Smooth muscle cell (in vitro differentiated cells): ENCODE measurements around the gene MYBPC2. TPM values are rescaled to one million over a fixed set of nuclear protein-coding genes. Genes with fewer than 3 reads are reported as not detected.

ENCODE experiments used
- DNase-seq: peaks from one replicate; lab custom pipeline; 2025; ENCODE audit not compliant: unreplicated experiment; lab: John Stamatoyannopoulos, UW
- H2AFZ ChIP-seq: fragments of 200-600 bp; sonication (generic); 2 replicates; pipeline ENCODE4 v1.6.0; 2016; ENCODE audit warnings: antibody characterized with exemption, low read depth, mild to moderate bottlenecking
- H3F3A ChIP-seq: fragments of 200-600 bp; sonication (generic); 2 replicates; pipeline ENCODE4 v1.6.0; 2017; ENCODE audit warnings: antibody characterized with exemption, low read depth
- H3K27ac ChIP-seq: fragments of 200-600 bp; sonication (generic); 2 replicates; pipeline ENCODE4 v1.5.1; 2016; ENCODE audit warnings: low read depth, mild to moderate bottlenecking
- H3K27me3 ChIP-seq: fragments of 200-600 bp; sonication (generic); 2 replicates; pipeline ENCODE4 v1.6.1; 2016; ENCODE audit warnings: low read depth, mild to moderate bottlenecking
- H3K36me3 ChIP-seq: fragments of 200-600 bp; sonication (generic); 2 replicates; pipeline ENCODE4 v1.5.1; 2016; ENCODE audit warnings: low read depth
- H3K4me1 ChIP-seq: fragments of 200-600 bp; sonication (generic); 2 replicates; pipeline ENCODE4 v1.5.1; 2016; ENCODE audit warnings: low read depth
- H3K4me2 ChIP-seq: fragments of 200-600 bp; sonication (generic); 2 replicates; pipeline ENCODE4 v1.6.0; 2016; ENCODE audit warnings: mild to moderate bottlenecking
- H3K4me3 ChIP-seq: fragments of 200-600 bp; sonication (generic); 2 replicates; pipeline ENCODE4 v1.5.1; 2016; ENCODE audit warnings: mild to moderate bottlenecking
- H3K79me2 ChIP-seq: fragments of 200-600 bp; sonication (generic); 2 replicates; pipeline ENCODE4 v1.6.0; 2016; ENCODE audit warnings: low read depth, mild to moderate bottlenecking
- H3K9ac ChIP-seq: fragments of 200-600 bp; sonication (generic); 2 replicates; pipeline ENCODE4 v1.6.0; 2016; ENCODE audit warnings: low read depth
- H3K9me3 ChIP-seq: fragments of 200-600 bp; sonication (generic); replicated peaks from 2 replicates; pipeline ENCODE4 v1.5.1; 2016; ENCODE audit warnings: low read depth
- H4K20me1 ChIP-seq: fragments of 200-600 bp; sonication (generic); 2 replicates; pipeline ENCODE4 v1.6.0; 2016; ENCODE audit warnings: low read depth
- CTCF ChIP-seq: fragments of 200-600 bp; sonication (generic); IDR thresholded peaks from 2 replicates; pipeline ENCODE4 v1.5.1; 2017; ENCODE audit warnings: borderline replicate concordance, mild to moderate bottlenecking, antibody characterized with exemption; ENCODE audit not compliant: insufficient read depth, poor library complexity, severe bottlenecking
- WGBS: methylation state at CpG from one replicate; pipeline ENCODE4 v1.1.7; 2016; ENCODE audit warnings: low lambda C conversion rate; 5-methylcytosine and 5-hydroxymethylcytosine counted together
- polyA plus RNA-seq: library from polyadenylated mRNA; unstranded; fragments of >200 nt; fragmentation: Nextera tagmentation; extraction: Ambion mirVana; gene quantifications from 2 replicates; pipeline ENCODE4 v1.2.1, GENCODE V29; 2016
- total RNA-seq: library from RNA; depleted of rRNA; stranded (reverse); fragments of >200 nt; gene quantifications from 2 replicates; pipeline ENCODE4 v1.2.3, GENCODE V29; 2014

MYBPC2 gene
- total and polyA plus RNA-seq, 2 experiments from 2014 or later, result not detected

DNA sequence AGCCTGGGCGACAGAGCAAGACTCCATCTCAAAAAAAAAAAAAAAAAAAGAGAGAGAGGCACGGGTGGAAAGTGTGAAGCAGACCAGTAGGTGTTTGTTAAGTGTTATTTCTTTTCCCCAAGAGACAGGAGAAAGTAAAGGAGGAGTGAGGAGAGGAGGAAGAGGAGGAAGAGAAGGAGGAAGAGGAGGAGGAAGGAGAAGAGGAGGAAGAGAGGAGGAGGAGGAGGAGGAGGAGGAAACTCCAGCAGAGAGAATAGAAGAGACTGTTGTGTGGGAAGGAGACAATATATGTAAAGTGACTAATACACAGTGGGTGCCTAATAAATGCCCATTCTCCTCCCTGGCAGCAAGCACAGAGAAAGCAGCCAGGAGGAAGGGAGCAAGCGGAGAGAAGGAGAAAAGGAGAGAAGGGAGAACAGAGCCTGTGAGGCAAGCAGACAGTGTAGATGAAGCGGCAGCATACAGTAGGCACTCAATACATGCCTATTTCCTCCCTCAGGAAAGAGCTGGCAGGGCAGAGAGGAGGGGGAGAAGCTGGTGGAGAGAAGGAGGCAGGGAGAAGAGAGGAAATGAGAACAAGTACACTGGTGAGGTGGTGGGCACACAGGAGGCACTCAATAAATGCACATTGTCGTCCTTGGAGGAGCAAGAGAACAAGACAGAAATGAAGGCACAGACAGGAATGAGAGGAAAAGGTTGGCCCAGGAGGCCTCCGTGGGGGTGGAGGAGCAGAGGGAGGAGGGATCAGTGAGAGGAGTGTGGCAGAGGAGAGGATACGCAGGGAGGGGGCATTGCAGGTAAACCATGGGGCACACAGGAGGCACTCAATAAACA is 61.7 kb downstream of the MYBPC2 start:
- H3K27me3 ChIP-seq, result peaks cover 18% of the 10 kb centered on the region
- H3F3A ChIP-seq, result no peaks in the 10 kb centered on the region
- no peak overlapping the region for H3K9ac ChIP-seq
- no peak overlapping the region for H3K4me2 ChIP-seq
- H3K27ac ChIP-seq, result no peak overlapping the region
- DNase-seq, result no peak
- H3K79me2 ChIP-seq, result no peaks in the 10 kb centered on the region
- no peaks in the 10 kb centered on the region for H3K9me3 ChIP-seq
- H2AFZ ChIP-seq, result no peak overlapping the region
- WGBS, result 79% methylated on average over 7 of the region's 7 CpGs
- TF ChIP-seq CTCF, result no peak
- H4K20me1 ChIP-seq, result no peaks in the 10 kb centered on the region
- no peaks in the 10 kb centered on the region for H3K36me3 ChIP-seq
- no peaks in the 10 kb centered on the region for H3K4me1 ChIP-seq
- H3K4me3 ChIP-seq, result no peak overlapping the region

GRCh38 chr19:50495020-50495531 is 62.4 kb downstream of the MYBPC2 start:
- no peak for DNase-seq
- Histone ChIP-seq H3K4me1 (no peaks in the 10 kb centered on the region), H2AFZ (no peak overlapping the region), H3K9ac (no peak overlapping the region), H3K9me3 (no peaks in the 10 kb centered on the region), H3K36me3 (no peaks in the 10 kb centered on the region), H3K4me2 (no peak overlapping the region), H3K79me2 (no peaks in the 10 kb centered on the region), H3K4me3 (no peak overlapping the region), H3F3A (no peaks in the 10 kb centered on the region), H3K27me3 (peaks cover 18% of the 10 kb centered on the region), H3K27ac (no peak overlapping the region), H4K20me1 (no peaks in the 10 kb centered on the region)
- TF ChIP-seq CTCF, result no peak
- WGBS, result 88% methylated on average over 5 of the region's 5 CpGs

- TF ChIP-seq CTCF, result no peak
- Histone ChIP-seq H3K4me3 (no peak overlapping the region), H3K4me1 (no peaks in the 10 kb centered on the region), H3K9ac (no peak overlapping the region), H3K79me2 (no peaks in the 10 kb centered on the region), H4K20me1 (no peaks in the 10 kb centered on the region), H3K27ac (no peak overlapping the region), H3K36me3 (no peaks in the 10 kb centered on the region), H3K9me3 (no peaks in the 10 kb centered on the region), H3K27me3 (peaks cover 18% of the 10 kb centered on the region), H3F3A (no peaks in the 10 kb centered on the region), H3K4me2 (no peak overlapping the region), H2AFZ (no peak overlapping the region)
- no peak for DNase-seq
- 73% methylated on average over 29 of the region's 30 CpGs for WGBS
These were observed 63.7 kb downstream of the MYBPC2 start for GRCh38 chr19:50496189-50497021.
